HG03025 (cell line): ENCODE results near the gene FN1.

ENCODE experiments used
- ATAC-seq: cut with Tn5 transposase; IDR thresholded peaks from one replicate; pipeline ENCODE4 v1.9.1; 2021; ENCODE audit warnings: mild to moderate bottlenecking, moderate library complexity; ENCODE audit not compliant: unreplicated experiment, low FRiP score

The FN1 gene

GRCh38 chr2:215442401-215442787 lies 6.5 kb upstream of the FN1 start:
- ATAC-seq, result no peak

- no peak for ATAC-seq
These were observed 5.9 kb upstream of the FN1 start for GRCh38 chr2:215441560-215442400.

DNA sequence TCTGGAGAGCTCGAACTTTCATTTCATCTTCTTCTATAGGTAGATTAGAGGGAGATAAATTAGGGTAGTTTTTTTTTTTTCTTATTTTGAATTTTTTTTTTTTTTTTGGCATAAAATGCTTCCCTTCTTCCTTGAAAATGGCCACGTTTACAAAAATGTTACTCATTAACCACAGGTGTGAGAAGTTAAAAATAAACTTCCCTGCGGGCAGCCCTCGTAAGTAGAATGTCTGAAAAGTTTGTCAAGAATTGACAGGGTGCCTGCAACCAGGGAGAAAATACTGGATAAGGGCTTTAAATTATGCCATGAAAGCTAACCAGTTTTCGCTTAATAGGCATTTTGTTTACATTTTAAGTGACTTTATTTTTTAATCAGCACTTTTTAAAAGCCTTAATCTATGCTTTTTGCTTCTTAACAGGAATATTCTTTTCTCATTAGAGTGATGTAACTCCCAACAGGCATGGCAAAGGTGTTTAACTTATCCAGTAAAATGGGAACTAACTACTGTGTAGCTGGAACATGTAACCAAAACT lies 4.2 kb upstream of the FN1 start:
- no peak for ATAC-seq

GRCh38 chr2:215439404-215439803 lies 3.5 kb upstream of the FN1 start:
- no peak for ATAC-seq

- no peak for ATAC-seq
These were observed 1.7 kb upstream of the FN1 start for GRCh38 chr2:215437614-215438013.

- ATAC-seq, result no peak
These were observed 1.1 kb upstream of the FN1 start for GRCh38 chr2:215436705-215437565.

- ATAC-seq, result peak; percentile 25
These were observed 493 bp downstream of the FN1 start for GRCh38 chr2:215435280-215435869.

DNA sequence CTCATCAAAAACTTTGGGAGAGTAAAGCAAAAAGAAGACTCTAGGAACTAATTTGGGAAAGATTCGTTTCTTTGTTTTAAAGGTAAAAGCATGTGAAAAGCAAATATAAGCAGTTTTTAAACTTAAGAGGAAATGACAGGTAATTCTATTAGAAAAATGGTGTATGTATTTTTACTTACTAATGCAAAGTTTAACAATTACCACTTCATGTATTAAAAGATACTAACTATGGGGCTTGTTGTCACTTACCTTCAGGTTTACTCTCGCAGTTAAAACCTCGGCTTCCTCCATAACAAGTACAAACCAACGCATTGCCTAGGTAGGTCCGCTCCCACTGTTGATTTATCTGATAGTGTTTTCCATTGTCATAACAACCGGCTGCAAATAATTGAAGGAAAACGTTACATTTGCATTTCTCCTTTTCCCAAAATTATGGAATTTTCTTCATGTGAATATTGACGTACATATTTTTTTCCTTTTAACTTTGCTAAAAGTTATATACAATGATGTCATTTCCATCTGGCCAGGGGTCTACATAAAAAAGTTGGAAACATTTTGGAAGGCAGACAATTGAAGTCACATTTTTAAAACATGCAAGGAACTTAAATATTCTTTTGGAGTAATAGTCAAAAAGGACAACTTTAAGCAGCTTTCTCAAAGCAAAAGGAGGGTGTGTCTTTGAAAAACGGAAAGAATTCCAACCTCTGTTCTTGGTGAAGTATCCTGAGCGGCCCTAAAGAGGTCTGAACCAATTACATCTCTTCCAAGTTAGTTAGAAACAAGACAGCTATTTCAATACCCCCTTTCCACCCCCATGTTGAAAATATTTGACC lies 1.2 kb downstream of the FN1 start:
- ATAC-seq, result no peak

DNA sequence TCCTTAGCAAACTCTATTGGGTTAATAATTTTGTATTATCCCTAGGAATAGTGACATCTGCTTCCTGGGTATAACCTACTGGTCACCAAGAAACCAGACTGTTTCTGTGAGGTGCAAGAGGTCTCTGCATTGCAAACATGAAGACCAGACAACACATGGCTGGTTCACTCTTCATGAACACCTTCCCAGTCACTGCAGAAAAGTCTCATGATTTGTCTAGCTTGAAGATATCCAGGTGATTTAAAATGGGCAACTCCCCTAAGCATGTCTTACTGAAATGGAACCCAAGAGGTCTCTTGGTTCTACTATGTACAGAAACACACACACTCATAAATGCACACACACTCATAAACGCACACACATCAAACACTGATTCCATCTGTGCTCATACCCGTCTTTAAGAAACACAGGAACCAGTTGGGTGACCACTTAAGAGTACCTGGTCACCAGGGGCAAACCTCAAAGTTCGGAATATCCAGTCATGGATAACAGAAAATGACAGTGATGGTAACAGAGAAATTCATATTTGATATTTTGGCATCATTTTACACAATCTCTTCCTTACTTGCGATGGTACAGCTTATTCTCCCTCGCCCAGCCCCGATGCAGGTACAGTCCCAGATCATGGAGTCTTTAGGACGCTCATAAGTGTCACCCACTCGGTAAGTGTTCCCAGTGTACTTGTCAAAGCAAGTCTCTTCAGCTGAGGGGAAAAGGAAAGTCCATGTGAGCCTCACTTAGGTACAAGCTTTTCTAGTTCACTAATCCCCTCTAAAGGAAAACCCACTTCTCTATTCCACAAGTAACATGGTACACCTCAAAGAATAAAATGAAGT lies 2.9 kb downstream of the FN1 start:
- no peak for ATAC-seq

DNA sequence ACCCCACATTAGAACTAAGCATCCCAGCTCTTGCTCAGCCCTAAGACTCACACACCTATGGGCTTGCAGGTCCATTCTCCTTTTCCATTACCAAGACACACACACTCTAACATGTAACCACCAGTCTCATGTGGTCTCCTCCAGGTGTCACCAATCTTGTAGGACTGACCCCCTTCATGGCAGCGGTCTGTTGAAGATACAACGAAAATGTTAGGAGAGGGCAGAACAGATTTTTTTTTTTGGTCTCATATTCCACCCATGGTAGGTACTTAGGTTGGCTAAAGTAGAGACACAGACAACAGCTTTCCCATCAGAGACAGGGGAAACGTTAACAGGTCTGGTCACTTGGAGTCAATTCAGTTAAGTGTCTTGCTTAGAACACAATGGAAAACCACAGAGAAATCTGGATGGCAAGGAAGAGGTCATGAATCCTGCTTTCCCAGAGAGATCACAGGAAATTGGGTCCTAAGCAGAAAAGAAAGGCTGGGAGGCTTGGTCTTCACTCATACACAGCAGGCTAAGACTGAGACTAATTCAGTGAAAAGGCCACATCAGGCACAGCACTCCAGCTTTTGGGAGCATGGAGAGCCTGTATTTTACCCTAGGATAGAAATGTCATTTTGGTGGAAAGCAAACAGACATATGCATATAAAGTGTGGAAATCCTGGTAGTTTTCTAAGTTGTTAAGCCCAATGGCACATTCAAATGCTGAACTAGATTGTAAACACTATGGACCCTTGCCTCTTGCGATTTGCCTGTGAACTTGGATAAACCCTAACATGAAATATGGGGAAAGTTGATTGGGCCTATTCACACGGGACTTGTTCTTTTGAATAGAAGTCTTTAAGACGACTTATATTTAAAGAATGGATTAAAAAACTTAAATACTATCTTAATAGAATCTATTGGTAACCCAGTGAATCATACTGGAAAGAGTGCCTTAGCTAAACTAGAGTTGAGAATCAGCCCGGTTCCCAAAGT lies 3.8 kb downstream of the FN1 start:
- no peak for ATAC-seq

DNA sequence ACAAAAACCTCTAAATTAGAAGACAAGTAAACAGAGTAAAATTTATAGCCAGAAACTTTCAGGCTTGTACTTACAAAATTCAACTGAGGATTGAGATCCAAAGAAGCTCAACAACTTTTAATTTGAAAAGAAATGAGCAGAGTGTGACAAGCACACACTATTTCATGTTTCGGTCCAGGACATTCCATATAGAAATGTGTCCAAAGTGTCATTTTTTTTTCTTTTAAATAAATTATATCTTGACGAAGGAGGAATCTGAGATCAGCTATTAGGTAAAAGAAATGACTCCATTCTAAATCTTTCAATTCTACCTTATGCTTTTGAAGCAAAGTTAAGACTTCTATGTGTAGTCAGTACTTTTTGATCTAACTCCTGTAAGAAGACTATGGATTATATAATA lies 4.6 kb downstream of the FN1 start:
- ATAC-seq, result no peak

- no peak for ATAC-seq
These were observed 5.2 kb downstream of the FN1 start for GRCh38 chr2:215430528-215431187.

DNA sequence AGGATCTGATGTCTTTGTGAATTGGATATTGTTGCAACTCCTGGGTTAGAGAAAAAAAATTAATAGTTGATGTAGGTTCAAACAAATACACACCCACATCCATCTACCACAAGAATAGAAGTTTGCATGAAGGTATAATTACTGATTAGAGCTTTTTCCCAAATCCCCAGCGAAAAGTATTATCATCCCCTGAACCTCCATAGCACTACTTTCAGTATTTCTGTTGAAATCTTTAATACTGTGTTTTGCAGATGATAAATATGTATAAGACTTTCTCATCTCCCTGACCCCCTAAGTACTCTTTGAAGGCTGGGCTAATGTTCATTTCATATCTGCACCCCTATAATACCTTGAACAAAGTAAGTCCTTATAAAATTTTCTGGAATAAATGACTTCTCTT lies 6.4 kb downstream of the FN1 start:
- ATAC-seq, result no peak

DNA sequence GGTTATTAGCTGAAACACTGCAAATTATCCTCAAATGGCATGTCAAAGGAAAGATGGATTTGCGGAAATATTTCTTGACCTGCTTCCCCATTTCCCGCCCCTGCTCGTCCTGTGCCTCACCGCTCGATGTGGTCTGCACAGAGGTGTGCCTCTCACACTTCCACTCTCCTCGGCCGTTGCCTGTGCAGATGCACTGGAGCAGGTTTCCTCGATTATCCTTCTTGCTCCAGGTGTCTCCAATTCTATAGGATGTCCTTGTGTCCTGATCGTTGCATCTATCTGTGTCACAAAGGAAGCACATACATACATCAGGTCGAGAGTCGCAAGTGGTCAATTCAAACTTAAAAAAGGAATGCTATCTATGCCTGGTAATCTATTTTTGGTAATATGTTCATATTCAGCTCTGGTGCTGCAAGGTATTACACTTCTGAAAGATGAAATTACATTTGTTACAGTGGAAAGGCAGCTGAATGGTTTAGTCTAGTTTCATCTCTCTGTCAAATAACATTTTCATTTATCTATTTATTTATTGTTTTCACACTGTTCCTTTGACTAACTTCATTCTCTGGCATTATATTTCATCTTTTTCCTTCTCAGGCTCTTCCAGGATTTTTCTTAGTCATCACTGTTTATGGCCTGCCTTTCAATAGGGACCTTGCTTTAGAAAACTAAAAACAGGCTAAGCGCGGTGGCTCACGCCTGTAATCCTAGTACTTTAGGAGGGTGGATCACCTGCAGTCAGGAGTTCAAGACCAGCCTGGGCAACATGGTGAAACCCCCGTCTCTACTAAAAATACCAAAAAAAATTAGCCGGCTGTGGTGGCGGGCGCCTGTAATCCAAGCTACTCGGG lies 7.6 kb downstream of the FN1 start:
- no peak for ATAC-seq

DNA sequence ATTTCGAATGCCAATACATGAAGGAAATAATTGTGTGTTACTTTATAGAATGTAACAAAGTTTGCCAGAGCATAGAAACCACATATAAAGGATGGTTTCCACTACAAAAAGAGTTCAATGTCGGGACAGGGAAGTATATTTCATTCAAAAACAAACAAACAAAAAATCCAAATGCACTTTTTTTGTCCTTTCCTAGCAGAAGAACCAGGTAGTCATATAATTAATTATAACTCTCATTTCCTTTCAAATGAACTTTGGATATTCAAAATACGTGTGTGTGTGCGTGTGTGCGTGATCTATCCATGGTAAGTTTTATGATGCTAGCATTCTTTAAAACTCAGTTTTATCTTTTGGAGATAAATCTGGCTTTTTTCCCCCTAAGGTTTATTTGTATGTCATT lies 8.3 kb downstream of the FN1 start:
- ATAC-seq, result no peak

DNA sequence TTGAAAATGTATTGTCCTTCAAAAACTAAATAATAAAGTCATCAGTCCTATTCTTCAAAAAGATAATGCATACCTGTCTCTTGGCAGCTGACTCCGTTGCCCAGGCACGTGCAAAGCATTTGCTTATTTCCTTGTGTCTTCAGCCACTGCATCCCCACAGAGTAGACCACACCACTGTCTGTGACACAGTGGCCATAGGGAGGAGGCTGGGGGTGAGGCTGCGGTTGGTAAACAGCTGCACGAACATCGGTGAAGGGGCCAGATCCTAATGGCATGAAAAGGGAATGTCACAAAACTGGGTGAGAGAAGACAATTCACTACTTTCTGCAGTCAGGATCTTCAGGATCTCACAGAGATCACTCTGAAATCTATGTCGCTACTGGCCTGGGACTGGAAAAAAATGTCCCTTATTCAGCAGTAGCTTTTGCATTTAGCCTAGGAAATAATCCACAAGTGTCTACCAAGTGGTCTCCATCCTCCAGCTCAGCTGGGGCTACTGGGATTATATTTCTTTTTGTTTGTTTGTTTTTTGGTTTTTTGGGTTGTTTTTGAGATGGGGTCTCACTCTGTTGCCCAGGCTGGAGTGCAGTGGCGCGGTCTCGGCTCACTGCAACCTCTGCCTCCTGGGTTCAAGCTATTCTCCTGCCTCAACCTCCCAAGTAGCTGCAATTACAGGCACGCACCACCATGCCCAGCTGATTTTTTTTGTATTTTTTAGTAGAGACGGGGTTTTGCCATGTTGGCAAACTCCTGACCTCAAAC lies 10.7 kb downstream of the FN1 start:
- no peak for ATAC-seq
